H1 (cell line): ENCODE measurements around the gene ENSA. TPM values are rescaled to one million over a fixed set of nuclear protein-coding genes. Genes with fewer than 3 reads are reported as not detected.
"Not testable (repeated sequence)": the region's sequence is repeated elsewhere in the genome, so short reads cannot be mapped to it uniquely, and the experiment has no call there.

ENCODE experiments used
- CTCF ChIA-PET: fragments of 300-600 bp; sonication (Branson Sonifier 250); formaldehyde crosslinking; loops from one replicate; lab custom pipeline; 2021; ENCODE audit not compliant: partially characterized antibody; lab: Charles Lee
- POLR2A ChIA-PET: fragments of 300-600 bp; sonication (Branson Sonifier 250); formaldehyde crosslinking; loops from one replicate; lab custom pipeline; 2021; ENCODE audit warnings: inconsistent platforms; ENCODE audit not compliant: partially characterized antibody; lab: Charles Lee
- DNase-seq, 2 experiments: peaks; one replicate each; pipeline versions ENCODE4 v3.0.0 to v3.0.0-alpha.2; 2010 to 2022; ENCODE audit warnings: low spot score in 2 of 2, low read depth in 1 of 2, mixed read lengths in 1 of 2
- FAIRE-seq: peaks from 2 replicates; lab custom pipeline; 2011; peaks lifted over from hg19 to GRCh38; lab: Jason Lieb, UNC
- H2AFZ ChIP-seq: 2 replicates; pipeline ENCODE4 v1.8.1; 2012; ENCODE audit warnings: low read length, inconsistent platforms
- H2AK5ac ChIP-seq: 2 replicates; pipeline ENCODE4 v1.6.1; 2013; ENCODE audit warnings: low read depth, low read length
- H2BK120ac ChIP-seq: replicated peaks from 2 replicates; pipeline ENCODE3; 2013; ENCODE audit warnings: low read depth, low read length, inconsistent platforms
- H2BK12ac ChIP-seq: 2 replicates; pipeline ENCODE4 v1.6.1; 2013; ENCODE audit warnings: low read depth, low read length
- H2BK15ac ChIP-seq: 2 replicates; pipeline ENCODE4 v1.6.1; 2013; ENCODE audit warnings: low read length
- H2BK20ac ChIP-seq: 2 replicates; pipeline ENCODE4 v1.6.1; 2013; ENCODE audit warnings: low read length
- H2BK5ac ChIP-seq: 2 replicates; pipeline ENCODE4 v1.6.1; 2013; ENCODE audit warnings: low read depth, low read length
- H3K14ac ChIP-seq: 2 replicates; pipeline ENCODE4 v1.6.1; 2013; ENCODE audit warnings: inconsistent platforms; ENCODE audit not compliant: insufficient read length
- H3K18ac ChIP-seq: 2 replicates; pipeline ENCODE4 v1.6.1; 2013; ENCODE audit warnings: low read length; ENCODE audit errors: extremely low read depth
- H3K23ac ChIP-seq: 2 replicates; pipeline ENCODE4 v1.6.1; 2013; ENCODE audit warnings: inconsistent platforms; ENCODE audit not compliant: insufficient read length
- H3K23me2 ChIP-seq: 2 replicates; pipeline ENCODE4 v1.6.1; 2013; ENCODE audit warnings: low read depth, low read length
- H3K27ac ChIP-seq: 2 replicates; pipeline ENCODE4 v1.6.1; 2011; ENCODE audit warnings: low read depth, low read length, inconsistent platforms
- H3K27me3 ChIP-seq, 4 experiments: replicated peaks in 1 of 4; 1 replicate in 1 of 4; 2 replicates in 3 of 4; pipeline versions ENCODE4 v1.6.1 to v1.8.1; 2011 to 2013; ENCODE audit warnings: low read length in 3 of 4, mild to moderate bottlenecking in 3 of 4, inconsistent platforms in 2 of 4, mixed read lengths in 2 of 4, moderate library complexity in 1 of 4; ENCODE audit not compliant: control insufficient read depth in 3 of 4, insufficient read depth in 3 of 4; ENCODE audit errors: extremely low read depth in 1 of 4
- H3K36me3 ChIP-seq, 4 experiments: 2 replicates each; pipeline versions ENCODE4 v1.6.1 to v1.8.1; 2011 to 2013; ENCODE audit warnings: mild to moderate bottlenecking in 4 of 4, low read length in 3 of 4, moderate library complexity in 2 of 4, control low read depth in 1 of 4, inconsistent platforms in 1 of 4; ENCODE audit not compliant: insufficient read depth in 4 of 4, control insufficient read depth in 2 of 4
- H3K4ac ChIP-seq: replicated peaks from 2 replicates; pipeline ENCODE3; 2013; ENCODE audit warnings: low read length, low read depth, mixed read lengths, inconsistent platforms; ENCODE audit not compliant: insufficient read length
- H3K4me1 ChIP-seq, 4 experiments: replicated peaks in 1 of 4; 1 replicate in 1 of 4; 2 replicates in 3 of 4; pipeline versions ENCODE4 v1.6.1 to v1.8.1; 2011 to 2013; ENCODE audit warnings: low read length in 3 of 4, inconsistent platforms in 2 of 4, mixed read lengths in 1 of 4; ENCODE audit not compliant: insufficient read depth in 4 of 4, control insufficient read depth in 3 of 4
- H3K4me2 ChIP-seq, 2 experiments: 2 replicates each; pipeline versions ENCODE4 v1.6.1 to v1.8.1; 2011 to 2013; ENCODE audit warnings: low read depth in 2 of 2, low read length in 2 of 2, control low read depth in 1 of 2, inconsistent platforms in 1 of 2, mild to moderate bottlenecking in 1 of 2; ENCODE audit not compliant: insufficient read depth in 1 of 2
- H3K4me3 ChIP-seq, 4 experiments: fragments of 200-600, 300-600 bp in 1 of 4; sonication (generic), shearing (Covaris generic), sonication (Bioruptor Twin) in 1 of 4; 2 replicates each; pipeline versions ENCODE4 v1.5.1 to v1.8.1; 2011 to 2016; ENCODE audit warnings: low read length in 4 of 4, low read depth in 3 of 4, control low read depth in 2 of 4, inconsistent platforms in 2 of 4, mild to moderate bottlenecking in 2 of 4, mixed read lengths in 1 of 4, moderate library complexity in 1 of 4; ENCODE audit not compliant: insufficient read depth in 2 of 4; ENCODE audit errors: extremely low read depth in 1 of 4
- H3K56ac ChIP-seq: replicated peaks from 2 replicates; pipeline ENCODE3; 2013; ENCODE audit warnings: low read depth, mild to moderate bottlenecking, mixed read lengths, low read length, inconsistent platforms; ENCODE audit not compliant: insufficient read length
- H3K79me1 ChIP-seq: 2 replicates; pipeline ENCODE4 v1.6.1; 2013; ENCODE audit warnings: low read depth, low read length, control low read depth
- H3K79me2 ChIP-seq, 2 experiments: 2 replicates each; pipeline versions ENCODE4 v1.6.1 to v1.8.1; 2012 to 2013; ENCODE audit warnings: low read length in 2 of 2, mild to moderate bottlenecking in 2 of 2, inconsistent platforms in 1 of 2; ENCODE audit not compliant: insufficient read depth in 2 of 2, control insufficient read depth in 1 of 2
- H3K9ac ChIP-seq, 4 experiments: replicated peaks in 1 of 4; 1 replicate in 1 of 4; 2 replicates in 3 of 4; pipeline versions ENCODE4 v1.6.1 to v1.8.1; 2011 to 2013; ENCODE audit warnings: low read depth in 3 of 4, low read length in 3 of 4, control low read depth in 2 of 4, mild to moderate bottlenecking in 2 of 4, moderate library complexity in 2 of 4, inconsistent platforms in 1 of 4; ENCODE audit errors: extremely low read depth in 1 of 4
- H3K9me3 ChIP-seq, 2 experiments: 2 replicates each; pipeline versions ENCODE4 v1.6.1 to v1.8.1; 2012 to 2013; ENCODE audit warnings: mild to moderate bottlenecking in 2 of 2, moderate library complexity in 2 of 2, control low read depth in 1 of 2, inconsistent platforms in 1 of 2, low read depth in 1 of 2, low read length in 1 of 2, mixed read lengths in 1 of 2; ENCODE audit not compliant: insufficient read depth in 2 of 2
- H4K20me1 ChIP-seq, 2 experiments: replicated peaks in 1 of 2; 2 replicates each; pipeline versions ENCODE3 to v1.8.1; 2011 to 2013; ENCODE audit warnings: inconsistent platforms in 2 of 2, low read length in 2 of 2, mild to moderate bottlenecking in 1 of 2; ENCODE audit not compliant: insufficient read depth in 2 of 2, control insufficient read depth in 1 of 2
- H4K5ac ChIP-seq: 2 replicates; pipeline ENCODE4 v1.6.1; 2013; ENCODE audit warnings: low read length, low read depth, mixed read lengths, inconsistent platforms; ENCODE audit not compliant: insufficient read length
- H4K8ac ChIP-seq: 2 replicates; pipeline ENCODE4 v1.8.0; 2013; ENCODE audit warnings: mild to moderate bottlenecking, moderate library complexity, low read length, inconsistent platforms; ENCODE audit not compliant: insufficient read depth; ENCODE audit errors: extremely low read depth
- H4K91ac ChIP-seq: replicated peaks from 2 replicates; pipeline ENCODE3; 2013; ENCODE audit warnings: low read length, mixed read lengths, inconsistent platforms; ENCODE audit not compliant: insufficient read length
- WGBS, 2 experiments: shearing (Covaris generic) in 1 of 2; methylation state at CpG; one replicate each; pipeline versions ENCODE4 v1.1.6 to v1.1.7; 2013 to 2015; ENCODE audit warnings: low lambda C conversion rate in 2 of 2, mixed read lengths in 2 of 2, inconsistent platforms in 1 of 2, low coverage in 1 of 2, missing lambda C conversion rate in 1 of 2; ENCODE audit not compliant: insufficient replicate concordance in 2 of 2, insufficient coverage in 1 of 2, insufficient read length in 1 of 2; ENCODE audit errors: extremely low coverage in 1 of 2, missing lambda C conversion rate in 1 of 2; 5-methylcytosine and 5-hydroxymethylcytosine counted together
- polyA plus RNA-seq, 7 experiments: library from polyadenylated mRNA; depleted of rRNA in 3 of 7; stranded (reverse) in 5 of 7; unstranded in 2 of 7; fragments of >200 nt in 5 of 7; fragments of 200-250 nt in 2 of 7; gene quantifications; 1 replicate in 5 of 7; 2 replicates in 1 of 7; 4 replicates in 1 of 7; pipeline versions ENCODE4 v1.2.1 to v1.2.3, GENCODE V29; 2011 to 2013; ENCODE audit warnings: missing spikeins in 2 of 7, mixed read lengths in 2 of 7
- total RNA-seq: library from RNA; stranded (reverse); fragmentation: NEBNext Ultra II Directional; extraction: Animal tissue kit (Norgen Biotek cat#: 25700); gene quantifications from 2 replicates; pipeline ENCODE4 v1.2.1, GENCODE V29; 2021

The ENSA gene
- total and polyA plus RNA-seq, 2 of the 8 experiments (the other 6 are each of a cell fraction or from before 2014, with no cell fraction given): 48.2 to 229 TPM

DNA sequence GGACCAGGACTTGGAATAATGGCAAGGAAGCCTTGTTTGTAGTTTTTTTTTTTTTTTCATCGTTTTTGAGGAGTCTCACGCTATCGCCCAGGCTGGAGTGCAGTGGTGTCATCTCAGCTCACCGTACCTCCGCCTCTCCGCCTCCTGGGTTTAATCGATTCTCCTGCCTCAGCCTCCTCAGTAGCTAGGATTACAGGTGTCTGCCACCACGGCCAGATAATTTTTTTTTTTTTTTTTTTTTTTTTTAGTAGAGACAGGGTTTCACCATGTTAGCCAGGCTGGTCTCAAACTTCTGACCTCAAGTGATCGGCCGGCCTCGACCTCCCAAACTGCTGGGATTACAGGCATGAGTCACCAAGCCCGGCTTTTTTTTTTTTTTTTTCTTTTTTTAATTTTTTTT, 27.0 kb downstream of the ENSA start:
- H3K4ac ChIP-seq, H3K4me2 ChIP-seq, H3K27ac ChIP-seq, H2BK20ac ChIP-seq, H3K36me3 ChIP-seq, H2BK15ac ChIP-seq, H3K27me3 ChIP-seq, H4K20me1 ChIP-seq, H3K79me2 ChIP-seq, H2BK5ac ChIP-seq, H3K14ac ChIP-seq, H4K5ac ChIP-seq, H4K8ac ChIP-seq, FAIRE-seq, H2BK12ac ChIP-seq, H3K4me3 ChIP-seq, H3K56ac ChIP-seq, H3K9ac ChIP-seq, H3K23ac ChIP-seq, H4K91ac ChIP-seq, H3K9me3 ChIP-seq, H3K23me2 ChIP-seq, DNase-seq, H2AFZ ChIP-seq, H2BK120ac ChIP-seq, H3K18ac ChIP-seq, H3K79me1 ChIP-seq: not testable (repeated sequence)
- WGBS, 2 experiments: 87% methylated on average over 8 of the region's 12 CpGs; no CpG with 5 or more reads in 1 of the 2 experiments
- ChIA-PET POLR2A (interaction anchor here (1.1 to 43.5 kb wide), 3 partner anchors 9 to 33 kb away, joined by 4 to 1380 read pairs (median 125); partner anchors contain the start of genes ADAMTSL4 and MCL1), CTCF (interaction anchor here (0.9 kb wide), 1 partner anchor 9 kb away, joined by 3 read pairs; no protein-coding TSS in a partner anchor)
- Histone ChIP-seq H3K4me1 (peaks cover 5 to 12% (median 9%) of the 10 kb centered on the region in 4 experiments; a peak in 6 of 7 replicates), H2AK5ac (0 out of 2 replicates have a peak overlapping the region, but pooled peaks have one; percentile 53)
